NCI-H345 (cell line): ENCODE results near the gene PISD.

ENCODE experiments used
- DNase-seq: peaks from one replicate; lab custom pipeline; 2025; lab: John Stamatoyannopoulos, UW

Gene PISD

GRCh38 chr22:31572939-31573338 is 89.1 kb downstream of the PISD start:
- DNase-seq = no peak

- no peak for DNase-seq
Observed at GRCh38 chr22:31569126-31569525, 92.9 kb downstream of the PISD start.
